HepG2 (cell line): ENCODE results near the gene ZMIZ1. TPM values are rescaled to one million over a fixed set of nuclear protein-coding genes. Genes with fewer than 3 reads are reported as not detected.
A peak's percentile ranks its signal among the peaks of the same experiment; 100 is the strongest.

Source experiments
- GABPA ChIP-seq, 2 experiments: IDR thresholded peaks; 2 replicates each; pipeline ENCODE4 v1.6.1; 2011 to 2016; ENCODE audit warnings: low read depth in 2 of 2, low read length in 1 of 2, missing biosample characterization in 1 of 2, missing genetic modification characterization in 1 of 2
- ZNF337 ChIP-seq: sonication (generic); formaldehyde crosslinking; IDR thresholded peaks from 2 replicates; pipeline ENCODE4 v1.5.1; 2020; ENCODE audit warnings: missing genetic modification reagents, low read depth, mild to moderate bottlenecking, borderline replicate concordance
- polyA plus RNA-seq, 8 experiments: library from polyadenylated mRNA; depleted of rRNA in 3 of 8; stranded (reverse) in 7 of 8; unstranded in 1 of 8; fragments of >200 nt; fragmentation: Illumina TruSeq in 4 of 8; extraction: Trizol in 4 of 8; gene quantifications; 2 replicates each; pipeline versions ENCODE4 v1.2.1 to v1.2.3, GENCODE V29; 2011 to 2016; ENCODE audit warnings: low read depth in 4 of 8, missing spikeins in 1 of 8, mixed read lengths in 1 of 8; ENCODE audit not compliant: insufficient read depth in 1 of 8
- total RNA-seq, 5 experiments: library from RNA; depleted of rRNA; stranded (reverse); fragments of >200 nt; fragmentation: Illumina TruSeq; extraction: Trizol; gene quantifications; 2 replicates each; pipeline ENCODE4 v1.2.3, GENCODE V29; 2016; ENCODE audit warnings: low read depth in 1 of 5
- TF ChIP-seq, protein P1 (sequence below): sonication (generic); formaldehyde crosslinking; IDR thresholded peaks from 2 replicates; pipeline ENCODE4 v1.9.0; 2021; ENCODE audit warnings: mild to moderate bottlenecking, missing genetic modification reagents
- TF ChIP-seq, protein P2 (sequence below): sonication (generic); formaldehyde crosslinking; IDR thresholded peaks from 2 replicates; pipeline ENCODE4 v1.5.0; 2020; ENCODE audit warnings: missing genetic modification reagents
- TF ChIP-seq, protein P3 (sequence below): sonication (generic); formaldehyde crosslinking; IDR thresholded peaks from 2 replicates; pipeline ENCODE4 v1.4.0; 2020; ENCODE audit warnings: missing genetic modification reagents, borderline replicate concordance
- TF ChIP-seq, protein P4 (sequence below): sonication (generic); formaldehyde crosslinking; IDR thresholded peaks from 2 replicates; pipeline ENCODE4 v1.5.0; 2020; ENCODE audit warnings: mild to moderate bottlenecking, missing genetic modification reagents

The ZMIZ1 gene
- total and polyA plus RNA-seq, 2 of the 13 experiments (the other 11 are each of a cell fraction or from before 2014, with no cell fraction given) = 5.3 to 10.2 TPM

DNA sequence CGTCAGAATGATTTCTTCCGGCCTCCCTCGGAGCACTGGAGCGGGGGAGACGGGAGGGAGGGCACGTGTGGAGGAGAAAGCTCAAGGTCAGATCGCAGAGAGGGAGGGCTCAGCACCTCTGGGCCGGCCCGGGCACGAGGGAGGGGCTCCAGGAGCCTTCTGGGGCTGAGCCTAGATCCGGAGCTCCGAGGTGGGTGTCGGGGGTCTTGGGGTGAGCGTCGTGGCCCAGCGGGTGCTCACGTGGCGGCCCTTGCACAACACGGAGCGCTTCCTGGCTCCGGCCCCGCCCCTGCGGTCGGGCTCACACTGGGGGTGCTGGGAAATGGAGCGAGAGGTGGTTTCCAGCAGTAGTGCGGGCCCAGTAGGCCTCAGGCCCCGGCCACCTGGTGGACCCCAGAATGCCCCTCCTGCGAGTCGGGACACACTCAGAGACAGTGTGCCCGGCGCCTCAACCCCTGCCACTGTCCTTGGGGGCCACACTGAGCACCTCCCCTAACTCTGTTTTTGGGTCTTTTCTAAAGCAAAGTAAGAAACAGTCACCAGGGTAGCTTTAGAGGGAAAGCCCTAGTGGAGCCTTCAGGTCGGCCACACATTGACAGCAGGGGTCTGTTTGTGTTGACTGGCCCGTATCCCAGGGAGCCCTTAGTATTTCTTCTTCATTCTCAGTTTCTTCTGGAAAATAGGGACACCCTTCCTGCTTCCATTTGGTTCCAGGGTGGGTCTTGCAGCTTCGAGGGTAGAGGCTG lies 279.3 kb downstream of the ZMIZ1 start (continued):
- TF ChIP-seq, protein P1, sequence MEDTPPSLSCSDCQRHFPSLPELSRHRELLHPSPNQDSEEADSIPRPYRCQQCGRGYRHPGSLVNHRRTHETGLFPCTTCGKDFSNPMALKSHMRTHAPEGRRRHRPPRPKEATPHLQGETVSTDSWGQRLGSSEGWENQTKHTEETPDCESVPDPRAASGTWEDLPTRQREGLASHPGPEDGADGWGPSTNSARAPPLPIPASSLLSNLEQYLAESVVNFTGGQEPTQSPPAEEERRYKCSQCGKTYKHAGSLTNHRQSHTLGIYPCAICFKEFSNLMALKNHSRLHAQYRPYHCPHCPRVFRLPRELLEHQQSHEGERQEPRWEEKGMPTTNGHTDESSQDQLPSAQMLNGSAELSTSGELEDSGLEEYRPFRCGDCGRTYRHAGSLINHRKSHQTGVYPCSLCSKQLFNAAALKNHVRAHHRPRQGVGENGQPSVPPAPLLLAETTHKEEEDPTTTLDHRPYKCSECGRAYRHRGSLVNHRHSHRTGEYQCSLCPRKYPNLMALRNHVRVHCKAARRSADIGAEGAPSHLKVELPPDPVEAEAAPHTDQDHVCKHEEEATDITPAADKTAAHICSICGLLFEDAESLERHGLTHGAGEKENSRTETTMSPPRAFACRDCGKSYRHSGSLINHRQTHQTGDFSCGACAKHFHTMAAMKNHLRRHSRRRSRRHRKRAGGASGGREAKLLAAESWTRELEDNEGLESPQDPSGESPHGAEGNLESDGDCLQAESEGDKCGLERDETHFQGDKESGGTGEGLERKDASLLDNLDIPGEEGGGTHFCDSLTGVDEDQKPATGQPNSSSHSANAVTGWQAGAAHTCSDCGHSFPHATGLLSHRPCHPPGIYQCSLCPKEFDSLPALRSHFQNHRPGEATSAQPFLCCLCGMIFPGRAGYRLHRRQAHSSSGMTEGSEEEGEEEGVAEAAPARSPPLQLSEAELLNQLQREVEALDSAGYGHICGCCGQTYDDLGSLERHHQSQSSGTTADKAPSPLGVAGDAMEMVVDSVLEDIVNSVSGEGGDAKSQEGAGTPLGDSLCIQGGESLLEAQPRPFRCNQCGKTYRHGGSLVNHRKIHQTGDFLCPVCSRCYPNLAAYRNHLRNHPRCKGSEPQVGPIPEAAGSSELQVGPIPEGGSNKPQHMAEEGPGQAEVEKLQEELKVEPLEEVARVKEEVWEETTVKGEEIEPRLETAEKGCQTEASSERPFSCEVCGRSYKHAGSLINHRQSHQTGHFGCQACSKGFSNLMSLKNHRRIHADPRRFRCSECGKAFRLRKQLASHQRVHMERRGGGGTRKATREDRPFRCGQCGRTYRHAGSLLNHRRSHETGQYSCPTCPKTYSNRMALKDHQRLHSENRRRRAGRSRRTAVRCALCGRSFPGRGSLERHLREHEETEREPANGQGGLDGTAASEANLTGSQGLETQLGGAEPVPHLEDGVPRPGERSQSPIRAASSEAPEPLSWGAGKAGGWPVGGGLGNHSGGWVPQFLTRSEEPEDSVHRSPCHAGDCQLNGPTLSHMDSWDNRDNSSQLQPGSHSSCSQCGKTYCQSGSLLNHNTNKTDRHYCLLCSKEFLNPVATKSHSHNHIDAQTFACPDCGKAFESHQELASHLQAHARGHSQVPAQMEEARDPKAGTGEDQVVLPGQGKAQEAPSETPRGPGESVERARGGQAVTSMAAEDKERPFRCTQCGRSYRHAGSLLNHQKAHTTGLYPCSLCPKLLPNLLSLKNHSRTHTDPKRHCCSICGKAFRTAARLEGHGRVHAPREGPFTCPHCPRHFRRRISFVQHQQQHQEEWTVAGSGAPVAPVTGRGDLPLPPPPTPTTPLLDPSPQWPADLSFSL = no peak
- TF ChIP-seq, protein P2, sequence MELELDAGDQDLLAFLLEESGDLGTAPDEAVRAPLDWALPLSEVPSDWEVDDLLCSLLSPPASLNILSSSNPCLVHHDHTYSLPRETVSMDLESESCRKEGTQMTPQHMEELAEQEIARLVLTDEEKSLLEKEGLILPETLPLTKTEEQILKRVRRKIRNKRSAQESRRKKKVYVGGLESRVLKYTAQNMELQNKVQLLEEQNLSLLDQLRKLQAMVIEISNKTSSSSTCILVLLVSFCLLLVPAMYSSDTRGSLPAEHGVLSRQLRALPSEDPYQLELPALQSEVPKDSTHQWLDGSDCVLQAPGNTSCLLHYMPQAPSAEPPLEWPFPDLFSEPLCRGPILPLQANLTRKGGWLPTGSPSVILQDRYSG (CRISPR knock-in tag) = no peak
- TF ChIP-seq, protein P3, sequence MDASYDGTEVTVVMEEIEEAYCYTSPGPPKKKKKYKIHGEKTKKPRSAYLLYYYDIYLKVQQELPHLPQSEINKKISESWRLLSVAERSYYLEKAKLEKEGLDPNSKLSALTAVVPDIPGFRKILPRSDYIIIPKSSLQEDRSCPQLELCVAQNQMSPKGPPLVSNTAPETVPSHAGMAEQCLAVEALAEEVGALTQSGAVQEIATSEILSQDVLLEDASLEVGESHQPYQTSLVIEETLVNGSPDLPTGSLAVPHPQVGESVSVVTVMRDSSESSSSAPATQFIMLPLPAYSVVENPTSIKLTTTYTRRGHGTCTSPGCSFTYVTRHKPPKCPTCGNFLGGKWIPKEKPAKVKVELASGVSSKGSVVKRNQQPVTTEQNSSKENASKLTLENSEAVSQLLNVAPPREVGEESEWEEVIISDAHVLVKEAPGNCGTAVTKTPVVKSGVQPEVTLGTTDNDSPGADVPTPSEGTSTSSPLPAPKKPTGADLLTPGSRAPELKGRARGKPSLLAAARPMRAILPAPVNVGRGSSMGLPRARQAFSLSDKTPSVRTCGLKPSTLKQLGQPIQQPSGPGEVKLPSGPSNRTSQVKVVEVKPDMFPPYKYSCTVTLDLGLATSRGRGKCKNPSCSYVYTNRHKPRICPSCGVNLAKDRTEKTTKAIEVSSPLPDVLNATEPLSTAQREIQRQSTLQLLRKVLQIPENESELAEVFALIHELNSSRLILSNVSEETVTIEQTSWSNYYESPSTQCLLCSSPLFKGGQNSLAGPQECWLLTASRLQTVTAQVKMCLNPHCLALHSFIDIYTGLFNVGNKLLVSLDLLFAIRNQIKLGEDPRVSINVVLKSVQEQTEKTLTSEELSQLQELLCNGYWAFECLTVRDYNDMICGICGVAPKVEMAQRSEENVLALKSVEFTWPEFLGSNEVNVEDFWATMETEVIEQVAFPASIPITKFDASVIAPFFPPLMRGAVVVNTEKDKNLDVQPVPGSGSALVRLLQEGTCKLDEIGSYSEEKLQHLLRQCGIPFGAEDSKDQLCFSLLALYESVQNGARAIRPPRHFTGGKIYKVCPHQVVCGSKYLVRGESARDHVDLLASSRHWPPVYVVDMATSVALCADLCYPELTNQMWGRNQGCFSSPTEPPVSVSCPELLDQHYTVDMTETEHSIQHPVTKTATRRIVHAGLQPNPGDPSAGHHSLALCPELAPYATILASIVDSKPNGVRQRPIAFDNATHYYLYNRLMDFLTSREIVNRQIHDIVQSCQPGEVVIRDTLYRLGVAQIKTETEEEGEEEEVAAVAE = no peak
- TF ChIP-seq GABPA (IDR thresholded peaks at IDR 0.05; ENCODE audit: low read depth, low read length) = no peak
- no peak for TF ChIP-seq GABPA (CRISPR knock-in tag; IDR thresholded peaks at IDR 0.05; ENCODE audit: low read depth)
- TF ChIP-seq ZNF337 = peak; percentile 59; the same call in 1 of the 2 replicates
- TF ChIP-seq, protein P4, sequence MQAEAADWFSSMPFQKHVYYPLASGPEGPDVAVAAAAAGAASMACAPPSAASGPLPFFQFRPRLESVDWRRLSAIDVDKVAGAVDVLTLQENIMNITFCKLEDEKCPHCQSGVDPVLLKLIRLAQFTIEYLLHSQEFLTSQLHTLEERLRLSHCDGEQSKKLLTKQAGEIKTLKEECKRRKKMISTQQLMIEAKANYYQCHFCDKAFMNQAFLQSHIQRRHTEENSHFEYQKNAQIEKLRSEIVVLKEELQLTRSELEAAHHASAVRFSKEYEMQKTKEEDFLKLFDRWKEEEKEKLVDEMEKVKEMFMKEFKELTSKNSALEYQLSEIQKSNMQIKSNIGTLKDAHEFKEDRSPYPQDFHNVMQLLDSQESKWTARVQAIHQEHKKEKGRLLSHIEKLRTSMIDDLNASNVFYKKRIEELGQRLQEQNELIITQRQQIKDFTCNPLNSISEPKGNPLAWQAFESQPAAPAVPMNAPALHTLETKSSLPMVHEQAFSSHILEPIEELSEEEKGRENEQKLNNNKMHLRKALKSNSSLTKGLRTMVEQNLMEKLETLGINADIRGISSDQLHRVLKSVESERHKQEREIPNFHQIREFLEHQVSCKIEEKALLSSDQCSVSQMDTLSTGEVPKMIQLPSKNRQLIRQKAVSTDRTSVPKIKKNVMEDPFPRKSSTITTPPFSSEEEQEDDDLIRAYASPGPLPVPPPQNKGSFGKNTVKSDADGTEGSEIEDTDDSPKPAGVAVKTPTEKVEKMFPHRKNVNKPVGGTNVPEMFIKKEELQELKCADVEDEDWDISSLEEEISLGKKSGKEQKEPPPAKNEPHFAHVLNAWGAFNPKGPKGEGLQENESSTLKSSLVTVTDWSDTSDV (CRISPR knock-in tag) = no peak
